B cell (primary cell): ENCODE results near the gene CDH1. TPM values are rescaled to one million over a fixed set of nuclear protein-coding genes. Genes with fewer than 3 reads are reported as not detected.

Experiments used
- ATAC-seq: fragments of 200-7000 bp; cut with Tn5 transposase; one replicate; pipeline ENCODE4 v1.10.0; 2021; ENCODE audit warnings: low read depth, mild to moderate bottlenecking, moderate number of reproducible peaks, moderate library complexity
- CTCF ChIA-PET: fragments of 350-600 bp; sonication (Branson Sonifier 250); formaldehyde crosslinking; loops from one replicate; lab custom pipeline; 2021; ENCODE audit warnings: antibody characterized with exemption, inconsistent platforms; lab: Charles Lee
- POLR2A ChIA-PET: fragments of 350-600 bp; sonication (Branson Sonifier 250); formaldehyde crosslinking; loops from one replicate; lab custom pipeline; 2021; ENCODE audit warnings: antibody characterized with exemption; lab: Charles Lee
- DNase-seq: peaks from one replicate; pipeline ENCODE4 v3.0.0; 2013
- H2AFZ ChIP-seq: 2 replicates; pipeline ENCODE4 v1.6.1; 2012; ENCODE audit warnings: mild to moderate bottlenecking, low read depth, low read length; ENCODE audit not compliant: insufficient read depth, poor library complexity, severe bottlenecking
- H3K27ac ChIP-seq, 2 donors: 1 replicate in 1 of 2; 2 replicates in 1 of 2; pipeline ENCODE4 v1.5.1; 2012 to 2013; ENCODE audit warnings: low read length in 2 of 2, mild to moderate bottlenecking in 2 of 2, moderate library complexity in 1 of 2
- H3K27me3 ChIP-seq, 4 experiments: fragments of 200-600 bp in 1 of 4; sonication (generic) in 1 of 4; replicated peaks in 1 of 4; 1 replicate in 2 of 4; 2 replicates in 2 of 4; pipeline versions ENCODE4 v1.6.1 to v1.7.0; 2013 to 2016; ENCODE audit warnings: low read length in 3 of 4, mild to moderate bottlenecking in 2 of 4, mixed read lengths in 1 of 4, moderate library complexity in 1 of 4; ENCODE audit not compliant: insufficient read depth in 4 of 4, control insufficient read depth in 3 of 4; ENCODE audit errors: control extremely low read depth in 1 of 4
- H3K36me3 ChIP-seq, 2 experiments: replicated peaks in 1 of 2; 1 replicate in 1 of 2; 2 replicates in 1 of 2; pipeline versions ENCODE4 v1.6.1 to v1.7.1; 2013; ENCODE audit warnings: low read length in 1 of 2; ENCODE audit not compliant: insufficient read depth in 2 of 2, control insufficient read depth in 1 of 2; ENCODE audit errors: control extremely low read depth in 1 of 2, extremely low read depth in 1 of 2
- H3K4me1 ChIP-seq, 2 donors: fragments of 200-600 bp in 1 of 2; sonication (generic) in 1 of 2; 1 replicate in 1 of 2; 2 replicates in 1 of 2; pipeline versions ENCODE4 v1.5.1 to v1.6.1; 2013 to 2017; ENCODE audit warnings: low read length in 2 of 2; ENCODE audit not compliant: control insufficient read depth in 2 of 2, insufficient read depth in 2 of 2
- H3K4me2 ChIP-seq: replicated peaks from 2 replicates; pipeline ENCODE3; 2012; ENCODE audit warnings: mild to moderate bottlenecking, low read depth, low read length; ENCODE audit not compliant: poor library complexity, severe bottlenecking
- H3K4me3 ChIP-seq, 5 experiments: fragments of 200-600 bp in 1 of 5; sonication (generic) in 1 of 5; 1 replicate in 3 of 5; 2 replicates in 2 of 5; pipeline versions ENCODE4 v1.5.1 to v1.7.0; 2011 to 2016; ENCODE audit warnings: low read length in 4 of 5, mild to moderate bottlenecking in 4 of 5, low read depth in 2 of 5, control low read depth in 1 of 5, moderate library complexity in 1 of 5; ENCODE audit not compliant: insufficient read depth in 1 of 5; ENCODE audit errors: control extremely low read depth in 1 of 5, extremely low read depth in 1 of 5
- H3K79me2 ChIP-seq: fragments of 200-600 bp; sonication (generic); one replicate; pipeline ENCODE4 v1.6.0; 2016; ENCODE audit warnings: low read length; ENCODE audit not compliant: control insufficient read depth, insufficient read depth
- H3K9ac ChIP-seq: fragments of 200-600 bp; sonication (generic); 2 replicates; pipeline ENCODE4 v1.6.1; 2017; ENCODE audit warnings: mild to moderate bottlenecking, low read length, moderate library complexity
- H3K9me3 ChIP-seq, 3 donors: one replicate each; pipeline versions ENCODE4 v1.6.1 to v1.7.1; 2013; ENCODE audit warnings: low read length in 2 of 3; ENCODE audit not compliant: control insufficient read depth in 2 of 3, insufficient read depth in 1 of 3; ENCODE audit errors: control extremely low read depth in 1 of 3
- H4K20me1 ChIP-seq: 2 replicates; pipeline ENCODE4 v1.6.0; 2012; ENCODE audit warnings: mild to moderate bottlenecking, low read length; ENCODE audit not compliant: insufficient read depth, control insufficient read depth, poor library complexity, severe bottlenecking
- H3K27ac Mint-ChIP-seq: one replicate; pipeline ENCODE4 v1.8.0; 2021; ENCODE audit warnings: mixed read lengths
- H3K27me3 Mint-ChIP-seq: one replicate; pipeline ENCODE4 v1.8.0; 2021; ENCODE audit warnings: mixed read lengths
- H3K4me1 Mint-ChIP-seq: one replicate; pipeline ENCODE4 v1.8.0; 2021; ENCODE audit warnings: mixed read lengths
- H3K4me3 Mint-ChIP-seq: one replicate; pipeline ENCODE4 v1.8.0; 2021; ENCODE audit warnings: mixed read lengths
- H3K9me3 Mint-ChIP-seq: one replicate; pipeline ENCODE4 v1.8.0; 2022; ENCODE audit warnings: mixed read lengths; ENCODE audit not compliant: insufficient read depth
- EZH2 ChIP-seq: IDR thresholded peaks from 2 replicates; pipeline ENCODE4 v1.6.1; 2012; ENCODE audit warnings: borderline replicate concordance, low read depth, mild to moderate bottlenecking, moderate library complexity, low read length; ENCODE audit not compliant: insufficient read depth, poor library complexity, severe bottlenecking
- WGBS: methylation state at CpG from one replicate; pipeline ENCODE4 v1.1.5; 2013; ENCODE audit warnings: missing lambda C conversion rate; ENCODE audit not compliant: insufficient coverage; 5-methylcytosine and 5-hydroxymethylcytosine counted together
- intact Hi-C: fragments of 100-400 bp; cut with micrococcal nuclease; formaldehyde crosslinking; loops from one replicate; pipeline ENCODE4 v1.10.0; 2022
- polyA plus RNA-seq: library from polyadenylated mRNA; depleted of rRNA; stranded (reverse); fragments of >200 nt; gene quantifications from 2 replicates; pipeline ENCODE4 v1.2.3, GENCODE V29; 2012
- total RNA-seq, 2 donors: library from RNA; stranded (reverse); fragments of 120-200 nt in 1 of 2; gene quantifications; 1 replicate in 1 of 2; 2 replicates in 1 of 2; pipeline versions ENCODE4 v1.2.3 to v1.2.4, GENCODE V29; 2013 to 2022
- TF ChIP-seq, protein P1 (sequence below): fragments of 200-600 bp; IDR thresholded peaks from one replicate; pipeline ENCODE4 v1.8.0; 2022; ENCODE audit warnings: antibody characterized with exemption, mild to moderate bottlenecking

CDH1 gene
- total and polyA plus RNA-seq, 2 donors (not counting 1 experiment from before 2014, with no cell fraction given): 2.0 TPM; not detected in 1

- Mint-ChIP-seq H3K27me3 (peaks cover under 1% of the 10 kb centered on the region), H3K27ac (no peak overlapping the region), H3K9me3 (no peaks in the 10 kb centered on the region), H3K4me1 (no peaks in the 10 kb centered on the region), H3K4me3 (no peak overlapping the region)
- Histone ChIP-seq H3K9ac (no peak overlapping the region), H4K20me1 (no peaks in the 10 kb centered on the region), H2AFZ (no peak overlapping the region), H3K4me1 (no peaks in the 10 kb centered on the region), H3K27me3 (peaks cover 0 to 4% (median 0%) of the 10 kb centered on the region in 4 experiments), H3K4me2 (no peak overlapping the region), H3K4me3 (no peak overlapping the region), H3K36me3 (no peaks in the 10 kb centered on the region), H3K27ac (no peak overlapping the region), H3K9me3 (peaks cover 0 to 4% (median 0%) of the 10 kb centered on the region in 3 donors), H3K79me2 (no peaks in the 10 kb centered on the region)
- intact Hi-C loops: no loop called here
- DNase-seq: no peak
- ChIA-PET CTCF (interaction anchor here (0.6 kb wide), 1 partner anchor 224 kb away, joined by 3 read pairs; no protein-coding TSS in a partner anchor), POLR2A (interaction anchor here (0.5 to 0.6 kb wide), 2 partner anchors 45 to 218 kb away, joined by 4 to 6 read pairs; no protein-coding TSS in a partner anchor)
- ATAC-seq: no peak
- 96% methylated on average over 6 of the region's 8 CpGs for WGBS
- TF ChIP-seq EZH2: no peak
- TF ChIP-seq, protein P1, sequence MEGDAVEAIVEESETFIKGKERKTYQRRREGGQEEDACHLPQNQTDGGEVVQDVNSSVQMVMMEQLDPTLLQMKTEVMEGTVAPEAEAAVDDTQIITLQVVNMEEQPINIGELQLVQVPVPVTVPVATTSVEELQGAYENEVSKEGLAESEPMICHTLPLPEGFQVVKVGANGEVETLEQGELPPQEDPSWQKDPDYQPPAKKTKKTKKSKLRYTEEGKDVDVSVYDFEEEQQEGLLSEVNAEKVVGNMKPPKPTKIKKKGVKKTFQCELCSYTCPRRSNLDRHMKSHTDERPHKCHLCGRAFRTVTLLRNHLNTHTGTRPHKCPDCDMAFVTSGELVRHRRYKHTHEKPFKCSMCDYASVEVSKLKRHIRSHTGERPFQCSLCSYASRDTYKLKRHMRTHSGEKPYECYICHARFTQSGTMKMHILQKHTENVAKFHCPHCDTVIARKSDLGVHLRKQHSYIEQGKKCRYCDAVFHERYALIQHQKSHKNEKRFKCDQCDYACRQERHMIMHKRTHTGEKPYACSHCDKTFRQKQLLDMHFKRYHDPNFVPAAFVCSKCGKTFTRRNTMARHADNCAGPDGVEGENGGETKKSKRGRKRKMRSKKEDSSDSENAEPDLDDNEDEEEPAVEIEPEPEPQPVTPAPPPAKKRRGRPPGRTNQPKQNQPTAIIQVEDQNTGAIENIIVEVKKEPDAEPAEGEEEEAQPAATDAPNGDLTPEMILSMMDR: no peak
Observed at GRCh38 chr16:68823401-68824135, 86.5 kb downstream of the CDH1 start.

DNA sequence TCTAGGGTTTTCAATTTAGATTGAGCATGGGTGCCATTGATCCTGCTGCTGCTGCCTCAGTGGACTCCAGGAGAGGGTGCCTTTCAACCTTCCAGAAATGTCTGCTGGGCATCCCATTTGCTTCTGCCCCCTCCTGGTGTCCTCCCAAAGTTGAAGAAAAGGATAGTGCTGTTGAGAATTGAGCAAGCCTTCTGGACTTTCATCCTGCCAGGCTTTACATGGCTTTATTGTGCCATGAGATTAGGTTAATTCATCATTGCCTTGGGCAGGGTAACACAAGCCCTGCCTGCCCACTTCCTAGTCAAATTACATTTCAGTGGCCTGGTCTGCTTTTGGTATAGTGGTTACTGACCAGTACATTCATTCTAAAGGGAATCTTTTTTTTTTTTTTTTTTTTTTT, 88.3 kb downstream of the CDH1 start:
- no peaks in the 10 kb centered on the region for H3K36me3 ChIP-seq
- no peak for ATAC-seq
- CTCF ChIA-PET: no interaction called here
- H3K9me3 Mint-ChIP-seq: no peaks in the 10 kb centered on the region
- H3K9ac ChIP-seq: no peak overlapping the region
- DNase-seq: no peak
- H3K27ac ChIP-seq: no peak overlapping the region
- intact Hi-C loops: no loop called here
- POLR2A ChIA-PET: no interaction called here
- TF ChIP-seq, protein P1: no peak
- no peak for TF ChIP-seq EZH2
- no peak overlapping the region for H3K4me3 ChIP-seq
- H3K27me3 ChIP-seq: peaks cover 0 to 7% (median 0%) of the 10 kb centered on the region in 4 experiments
- no peak overlapping the region for H3K27ac Mint-ChIP-seq
- no peak overlapping the region for H2AFZ ChIP-seq
- no peaks in the 10 kb centered on the region for H3K4me1 ChIP-seq
- H4K20me1 ChIP-seq: no peaks in the 10 kb centered on the region
- no peak overlapping the region for H3K4me2 ChIP-seq
- no peaks in the 10 kb centered on the region for H3K4me1 Mint-ChIP-seq
- H3K79me2 ChIP-seq: no peaks in the 10 kb centered on the region
- no peak overlapping the region for H3K4me3 Mint-ChIP-seq
- H3K27me3 Mint-ChIP-seq: peaks cover 8% of the 10 kb centered on the region
- peaks cover 0 to 4% (median 0%) of the 10 kb centered on the region in 3 donors for H3K9me3 ChIP-seq
